Measurements from ENCODE around the gene LTV1.
"Not testable (repeated sequence)": the region's sequence is repeated elsewhere in the genome, so short reads cannot be mapped to it uniquely, and the experiment has no call there.

- not testable (repeated sequence) for TF ChIP-seq CTCF (IDR thresholded peaks at IDR 0.05; ENCODE audit: insufficient read depth, low read depth, low read length); EZH2 (IDR thresholded peaks at IDR 0.05; ENCODE audit: insufficient read depth, low read length)
Measured at GRCh38 chr6:143855057-143855456, 11.9 kb downstream of the LTV1 start.

Data from astrocyte (in vitro differentiated cells and primary cell).